ENCODE data around the gene CCM2L. TPM values are rescaled to one million over a fixed set of nuclear protein-coding genes. Genes with fewer than 3 reads are reported as not detected.

Gene CCM2L
- total and polyA plus RNA-seq, 2 experiments from 2014 or later, result 4.9 to 13.3 TPM

DNA sequence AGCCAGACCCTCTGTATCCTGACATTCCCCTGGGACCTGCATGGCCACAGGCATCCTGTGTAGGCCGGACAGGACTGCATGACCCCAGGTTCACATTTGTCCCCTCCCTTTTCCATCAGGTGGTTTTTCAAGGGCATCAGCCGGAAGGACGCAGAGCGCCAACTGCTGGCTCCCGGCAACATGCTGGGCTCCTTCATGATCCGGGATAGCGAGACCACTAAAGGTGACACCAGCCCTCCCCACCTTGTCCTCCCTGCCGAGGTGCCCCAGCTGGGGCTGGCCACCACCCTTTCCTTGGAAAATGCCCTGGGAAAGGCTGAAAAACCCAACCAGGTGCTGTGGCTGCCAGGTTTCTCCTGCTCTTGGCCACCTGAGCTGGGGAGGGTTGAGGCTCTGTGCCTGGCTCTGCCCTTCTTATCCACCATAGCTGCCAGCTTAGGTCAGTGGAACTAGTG, 69.4 kb downstream of the CCM2L start:
- TF ChIP-seq EZH2phosphoT487 (IDR thresholded peaks at IDR 0.05; ENCODE audit: unreplicated experiment), result no peak
- TF ChIP-seq CTCF (conservative IDR thresholded peaks at IDR 0.05; ENCODE audit: low read depth in 2 of 2), result peak; percentile 24 to 63; a peak in 3 of 4 replicates
- DNase-seq (ENCODE audit: low spot score), result peak; percentile 45
- Histone ChIP-seq H3K79me2 (replicated peaks; ENCODE audit: insufficient read depth) (no peaks in the 10 kb centered on the region), H2AFZ (peak overlapping the region; percentile 79; the same call in 1 of the 2 replicates), H3K9me2 (ENCODE audit: insufficient read depth) (0 out of 2 replicates have a peak, but pooled peaks cover 4% of the 10 kb centered on the region), H3K27me3 (ENCODE audit: insufficient read depth) (no peaks in the 10 kb centered on the region), H3K36me3 (ENCODE audit: insufficient read depth) (no peaks in the 10 kb centered on the region), H3K4me2 (no peak overlapping the region), H3K4me3 (no peak overlapping the region), H3K4me1 (ENCODE audit: insufficient read depth) (no peaks in the 10 kb centered on the region), H3K27ac (ENCODE audit: low read depth) (no peak overlapping the region), H4K20me1 (replicated peaks; ENCODE audit: insufficient read depth) (no peaks in the 10 kb centered on the region), H3F3A (replicated peaks; ENCODE audit: low read depth) (no peaks in the 10 kb centered on the region)
- Mint-ChIP-seq H3K27ac (no peak overlapping the region), H3K9me3 (no peaks in the 10 kb centered on the region), H3K4me1 (no peaks in the 10 kb centered on the region), H3K4me3 (no peak overlapping the region), H3K36me3 (ENCODE audit: low read depth) (no peaks in the 10 kb centered on the region; the same call in 2 of the 3 replicates), H3K27me3 (ENCODE audit: insufficient read depth, low read depth, poor library complexity) (peaks cover 4% of the 10 kb centered on the region)
- peak; percentile 46 for ATAC-seq

GRCh38 chr20:32080783-32081182, 70.5 kb downstream of the CCM2L start:
- peaks cover 4% of the 10 kb centered on the region for H3K27me3 Mint-ChIP-seq (ENCODE audit: insufficient read depth, low read depth, poor library complexity)
- no peak overlapping the region for H3K27ac Mint-ChIP-seq

More at GRCh38 chr20:32080783-32081182, 70.5 kb downstream of the CCM2L start:
- H3K27ac ChIP-seq (ENCODE audit: low read depth), result no peak overlapping the region
- H3K79me2 ChIP-seq (replicated peaks; ENCODE audit: insufficient read depth), result no peaks in the 10 kb centered on the region
- no peak overlapping the region for H2AFZ ChIP-seq
- H3K4me3 Mint-ChIP-seq, result no peak overlapping the region
- no peak overlapping the region for H3K4me2 ChIP-seq
- 0 out of 2 replicates have a peak, but pooled peaks cover under 1% of the 10 kb centered on the region for H3K9me2 ChIP-seq (ENCODE audit: insufficient read depth)
- no peaks in the 10 kb centered on the region for H3F3A ChIP-seq (replicated peaks; ENCODE audit: low read depth)
- ATAC-seq (no peak), DNase-seq (ENCODE audit: low spot score) (no peak)
- H3K4me1 ChIP-seq (ENCODE audit: insufficient read depth), result no peaks in the 10 kb centered on the region
- H4K20me1 ChIP-seq (replicated peaks; ENCODE audit: insufficient read depth), result no peaks in the 10 kb centered on the region
- no peak overlapping the region for H3K4me3 ChIP-seq
- H3K9me3 Mint-ChIP-seq, result no peaks in the 10 kb centered on the region
- no peaks in the 10 kb centered on the region; the same call in 2 of the 3 replicates for H3K36me3 Mint-ChIP-seq (ENCODE audit: low read depth)
- TF ChIP-seq CREB1 (CRISPR knock-in tag; IDR thresholded peaks at IDR 0.05; ENCODE audit: low read depth) (no peak), NANOG (IDR thresholded peaks at IDR 0.05; ENCODE audit: borderline replicate concordance) (no peak), STAT1 (IDR thresholded peaks at IDR 0.05; ENCODE audit: unreplicated experiment) (no peak), ETS1 (IDR thresholded peaks at IDR 0.05) (no peak), JUNB (IDR thresholded peaks at IDR 0.05; ENCODE audit: unreplicated experiment) (no peak), POLR2AphosphoS5 (IDR thresholded peaks at IDR 0.05; ENCODE audit: low read depth) (no peak)
- no peaks in the 10 kb centered on the region for H3K27me3 ChIP-seq (ENCODE audit: insufficient read depth)
- H3K4me1 Mint-ChIP-seq, result no peaks in the 10 kb centered on the region
- no peaks in the 10 kb centered on the region for H3K36me3 ChIP-seq (ENCODE audit: insufficient read depth)

Small RNA genes lying within 50 kb of the gene (small RNA-seq; reads per million reads assigned to genes)
- gene RNA5SP481 (ENCODE audit: low replicate concordance) (not detected), gene RNA5SP482 (ENCODE audit: low replicate concordance) (not detected)

Other genes starting within 250 kb of the CCM2L start
- gene MYLK2, start 191.1 kb upstream of the CCM2L start, total RNA-seq (2014; rRNA removed; shearing (Covaris generic)), result 0.28 TPM in 1 of 2 replicates, not detected in the other
- 0.21 and 0.23 TPM in 2 replicates for gene MYLK2, start 191.1 kb upstream of the CCM2L start, polyA plus RNA-seq (2016; fragmentation: Nextera tagmentation; extraction: Ambion mirVana)
- not detected in 2 replicates for gene FOXS1, start 164.8 kb upstream of the CCM2L start, total RNA-seq (2014; rRNA removed; shearing (Covaris generic))
- 0.26 TPM in 1 of 2 replicates, not detected in the other for gene FOXS1, start 164.8 kb upstream of the CCM2L start, polyA plus RNA-seq (2016; fragmentation: Nextera tagmentation; extraction: Ambion mirVana)
- 2.8 and 5.9 TPM in 2 replicates for gene DUSP15, start 139.9 kb upstream of the CCM2L start, total RNA-seq (2014; rRNA removed; shearing (Covaris generic))
- gene DUSP15, start 139.9 kb upstream of the CCM2L start, polyA plus RNA-seq (2016; fragmentation: Nextera tagmentation; extraction: Ambion mirVana), result 0.61 and 0.99 TPM in 2 replicates
- 0.39 TPM in 1 of 2 replicates, not detected in the other for gene TTLL9, start 139.8 kb upstream of the CCM2L start, total RNA-seq (2014; rRNA removed; shearing (Covaris generic))
- not detected in 2 replicates for gene TTLL9, start 139.8 kb upstream of the CCM2L start, polyA plus RNA-seq (2016; fragmentation: Nextera tagmentation; extraction: Ambion mirVana)
- 10.5 and 14.8 TPM in 2 replicates for gene PDRG1, start 58.4 kb upstream of the CCM2L start, total RNA-seq (2014; rRNA removed; shearing (Covaris generic))
- gene PDRG1, start 58.4 kb upstream of the CCM2L start, polyA plus RNA-seq (2016; fragmentation: Nextera tagmentation; extraction: Ambion mirVana), result 27.8 and 28.4 TPM in 2 replicates
- 3.0 and 3.9 TPM in 2 replicates for gene XKR7, start 42.3 kb upstream of the CCM2L start, total RNA-seq (2014; rRNA removed; shearing (Covaris generic))
- 0.61 and 0.64 TPM in 2 replicates for gene XKR7, start 42.3 kb upstream of the CCM2L start, polyA plus RNA-seq (2016; fragmentation: Nextera tagmentation; extraction: Ambion mirVana)
- gene HCK, start 41.8 kb downstream of the CCM2L start, total RNA-seq (2014; rRNA removed; shearing (Covaris generic)), result 0.97 and 1.2 TPM in 2 replicates
- gene HCK, start 41.8 kb downstream of the CCM2L start, polyA plus RNA-seq (2016; fragmentation: Nextera tagmentation; extraction: Ambion mirVana), result 0.43 TPM in 1 of 2 replicates, not detected in the other
- gene TM9SF4, start 99.3 kb downstream of the CCM2L start, total RNA-seq (2014; rRNA removed; shearing (Covaris generic)), result 47.5 and 52.6 TPM in 2 replicates
- gene TM9SF4, start 99.3 kb downstream of the CCM2L start, polyA plus RNA-seq (2016; fragmentation: Nextera tagmentation; extraction: Ambion mirVana), result 20.3 and 20.4 TPM in 2 replicates
- 28.2 and 32.0 TPM in 2 replicates for gene PLAGL2, start 197.3 kb downstream of the CCM2L start, total RNA-seq (2014; rRNA removed; shearing (Covaris generic))
- 13.2 and 14.1 TPM in 2 replicates for gene PLAGL2, start 197.3 kb downstream of the CCM2L start, polyA plus RNA-seq (2016; fragmentation: Nextera tagmentation; extraction: Ambion mirVana)
- 34.0 and 34.8 TPM in 2 replicates for gene POFUT1, start 197.4 kb downstream of the CCM2L start, total RNA-seq (2014; rRNA removed; shearing (Covaris generic))
- 9.3 and 10.3 TPM in 2 replicates for gene POFUT1, start 197.4 kb downstream of the CCM2L start, polyA plus RNA-seq (2016; fragmentation: Nextera tagmentation; extraction: Ambion mirVana)